HG02973 (cell line): Measurements from ENCODE around the gene BSCL2.
"Not testable (repeated sequence)": the region's sequence is repeated elsewhere in the genome, so short reads cannot be mapped to it uniquely, and the experiment has no call there.

Experiments
- ATAC-seq: cut with Tn5 transposase; IDR thresholded peaks from one replicate; pipeline ENCODE4 v1.9.1; 2021; ENCODE audit warnings: moderate library complexity; ENCODE audit not compliant: unreplicated experiment

Gene BSCL2

GRCh38 chr11:62707277-62707861, at the start of gene BSCL2, which contains the start of gene GNG3:
BSCL2 (minus strand) TSS chr11:62707424; CDS start chr11:62707195, 229 bp downstream.
GNG3 (plus strand) TSS chr11:62707676; CDS start chr11:62708296, 620 bp downstream.
- no peak for ATAC-seq

- no peak for ATAC-seq
These were observed 47.9 kb upstream of the BSCL2 start for GRCh38 chr11:62755086-62755615.

- ATAC-seq, result peak; percentile 88
These were observed 46.7 kb upstream of the BSCL2 start, which contains the start of gene ZBTB3 for GRCh38 chr11:62753736-62754603. ZBTB3 (minus strand) TSS chr11:62754160; CDS start chr11:62753664, 496 bp downstream.

GRCh38 chr11:62752994-62753735, 45.9 kb upstream of the BSCL2 start:
- no peak for ATAC-seq

- ATAC-seq, result no peak
These were observed 45.1 kb upstream of the BSCL2 start for GRCh38 chr11:62752177-62752785.

GRCh38 chr11:62749931-62750330, 42.7 kb upstream of the BSCL2 start:
- not testable (repeated sequence) for ATAC-seq

GRCh38 chr11:62747475-62748160, 40.4 kb upstream of the BSCL2 start:
- ATAC-seq, result no peak

GRCh38 chr11:62737196-62737595, 30.0 kb upstream of the BSCL2 start:
- ATAC-seq, result no peak

- ATAC-seq, result no peak
These were observed 25.6 kb upstream of the BSCL2 start for GRCh38 chr11:62732830-62733229.

GRCh38 chr11:62730076-62730475, 22.9 kb upstream of the BSCL2 start:
- not testable (repeated sequence) for ATAC-seq

- ATAC-seq, result no peak
These were observed 21.2 kb upstream of the BSCL2 start, which contains the start of gene TTC9C for GRCh38 chr11:62728171-62728988. TTC9C (plus strand) TSS chr11:62728486; CDS start chr11:62728849, 363 bp downstream.

- ATAC-seq, result peak; percentile 43
These were observed 20.6 kb upstream of the BSCL2 start for GRCh38 chr11:62727872-62728170.

- peak; percentile 58 for ATAC-seq
These were observed 20.1 kb upstream of the BSCL2 start, which contains the start of gene HNRNPUL2 for GRCh38 chr11:62727165-62727871. HNRNPUL2 (minus strand) TSS chr11:62727457; CDS start chr11:62727156, 301 bp downstream.

GRCh38 chr11:62726915-62727164, 19.6 kb upstream of the BSCL2 start:
- no peak for ATAC-seq

- peak; percentile 8 for ATAC-seq
These were observed 19.1 kb upstream of the BSCL2 start for GRCh38 chr11:62726156-62726914.

- ATAC-seq, result no peak
These were observed 18.4 kb upstream of the BSCL2 start for GRCh38 chr11:62725646-62726045.

GRCh38 chr11:62724171-62724570, 16.9 kb upstream of the BSCL2 start:
- no peak for ATAC-seq

GRCh38 chr11:62721994-62722393, 14.8 kb upstream of the BSCL2 start:
- ATAC-seq, result no peak
